K562 (cell line): ENCODE results near the gene LTBP1. TPM values are rescaled to one million over a fixed set of nuclear protein-coding genes. Genes with fewer than 3 reads are reported as not detected.

ENCODE experiments used
- ARID1B ChIP-seq: fragments of 450-650 bp; IDR thresholded peaks from 2 replicates; pipeline ENCODE4 v1.6.1; 2016; ENCODE audit warnings: antibody characterized with exemption, mild to moderate bottlenecking, inconsistent platforms
- BRF2 ChIP-seq: IDR thresholded peaks from 3 replicates; pipeline ENCODE4 v1.6.1; 2011; ENCODE audit warnings: borderline replicate concordance, mild to moderate bottlenecking; ENCODE audit not compliant: insufficient read length, insufficient read depth
- E2F5 ChIP-seq: sonication (generic); formaldehyde crosslinking; IDR thresholded peaks from 2 replicates; pipeline ENCODE4 v1.8.0; 2022; ENCODE audit warnings: mild to moderate bottlenecking, missing genetic modification reagents
- FOXK1 ChIP-seq: sonication (generic); formaldehyde crosslinking; IDR thresholded peaks from 2 replicates; pipeline ENCODE4 v1.8.0; 2022; ENCODE audit warnings: missing genetic modification reagents, mild to moderate bottlenecking, borderline replicate concordance
- HDAC1 ChIP-seq, 2 experiments: fragments of 450-650 bp; IDR thresholded peaks; 2 replicates each; pipeline ENCODE4 v1.6.1; 2016 to 2017; ENCODE audit warnings: inconsistent platforms in 1 of 2, mild to moderate bottlenecking in 1 of 2, moderate library complexity in 1 of 2
- HDAC2 ChIP-seq: fragments of 450-650 bp; IDR thresholded peaks from 2 replicates; pipeline ENCODE4 v1.6.1; 2016; ENCODE audit warnings: mild to moderate bottlenecking
- HMGN3 ChIP-seq: IDR thresholded peaks from 2 replicates; pipeline ENCODE4 v1.6.1; 2011; ENCODE audit warnings: borderline replicate concordance, low read depth, mild to moderate bottlenecking, mixed read lengths, low read length; ENCODE audit not compliant: insufficient read length; ENCODE audit errors: extremely low read depth
- PCBP1 ChIP-seq: fragments of 200-400 bp; formaldehyde crosslinking; IDR thresholded peaks from 2 replicates; pipeline ENCODE4 v1.6.1; 2018; ENCODE audit warnings: mild to moderate bottlenecking, low read depth, low read length; ENCODE audit not compliant: poor library complexity, severe bottlenecking
- PHB ChIP-seq: fragments of 250-450 bp; sonication (Bioruptor Pico); IDR thresholded peaks from 2 replicates; pipeline ENCODE4 v1.5.0; 2021
- RBM15 ChIP-seq: fragments of 200-400 bp; formaldehyde crosslinking; IDR thresholded peaks from 2 replicates; pipeline ENCODE4 v1.6.1; 2018; ENCODE audit warnings: mild to moderate bottlenecking, low read length, moderate library complexity; ENCODE audit not compliant: insufficient read depth
- SMAD2 ChIP-seq: fragments of 150-350 bp; IDR thresholded peaks from 2 replicates; pipeline ENCODE4 v1.6.1; 2014; ENCODE audit warnings: low read depth, mild to moderate bottlenecking, low read length
- SRF ChIP-seq, 2 experiments: fragments of 250-450, 450-650 bp in 1 of 2; sonication (Bioruptor Pico) in 1 of 2; sonication (generic) in 1 of 2; formaldehyde crosslinking; IDR thresholded peaks; 2 replicates each; pipeline versions ENCODE4 v1.5.0 to v1.5.1; 2020 to 2022; ENCODE audit warnings: mild to moderate bottlenecking in 1 of 2, missing genetic modification reagents in 1 of 2
- TAL1 ChIP-seq: fragments of 450-650 bp; IDR thresholded peaks from 2 replicates; pipeline ENCODE4 v1.6.1; 2016; ENCODE audit warnings: mild to moderate bottlenecking
- TCF3 ChIP-seq: sonication (generic); formaldehyde crosslinking; IDR thresholded peaks from 2 replicates; pipeline ENCODE4 v1.4.0; 2020; ENCODE audit warnings: mild to moderate bottlenecking, missing genetic modification reagents
- THAP12 ChIP-seq: fragments of 250-450 bp; sonication (Bioruptor Pico); IDR thresholded peaks from 2 replicates; pipeline ENCODE4 v1.9.0; 2021; ENCODE audit warnings: mild to moderate bottlenecking, inconsistent platforms
- VEZF1 ChIP-seq: fragments of 200-800 bp; sonication (Bioruptor generic); IDR thresholded peaks from 2 replicates; pipeline ENCODE4 v1.6.1; 2017; ENCODE audit warnings: missing genetic modification characterization, missing compliant biosample characterization
- ZBTB34 ChIP-seq: fragments of 250-450 bp; sonication (Bioruptor Pico); IDR thresholded peaks from 2 replicates; pipeline ENCODE4 v1.8.0; 2021; ENCODE audit warnings: mild to moderate bottlenecking, moderate library complexity
- polyA plus RNA-seq, 8 experiments: library from polyadenylated mRNA; depleted of rRNA in 4 of 8; stranded (reverse) in 5 of 8; unstranded in 3 of 8; fragments of >200 nt; fragmentation: Nextera tagmentation in 2 of 8; fragmentation: Illumina TruSeq in 1 of 8; extraction: Ambion mirVana in 2 of 8; extraction: Trizol in 1 of 8; gene quantifications; 2 replicates each; pipeline versions ENCODE4 v1.2.1 to v1.2.3, GENCODE V29; 2011 to 2014; ENCODE audit warnings: inconsistent platforms in 1 of 8, missing spikeins in 1 of 8
- total RNA-seq, 7 experiments: library from RNA; depleted of rRNA in 6 of 7; stranded (reverse); fragments of >200 nt in 6 of 7; fragmentation: Illumina TruSeq in 2 of 7; extraction: Trizol in 2 of 7; gene quantifications; 2 replicates each; pipeline versions ENCODE4 v1.2.1 to v1.2.3, GENCODE V29; 2011 to 2021; ENCODE audit warnings: low replicate concordance in 1 of 7
- TF ChIP-seq, protein P1 (sequence below): sonication (generic); formaldehyde crosslinking; IDR thresholded peaks from 2 replicates; pipeline ENCODE4 v1.8.1; 2023; ENCODE audit warnings: mild to moderate bottlenecking, missing genetic modification reagents, moderate library complexity
- TF ChIP-seq, protein P2 (sequence below): fragments of 250-450 bp; sonication (Bioruptor Pico); IDR thresholded peaks from 2 replicates; pipeline ENCODE4 v1.8.0; 2021; ENCODE audit warnings: moderate library complexity, mild to moderate bottlenecking, inconsistent platforms

Gene LTBP1
- total and polyA plus RNA-seq, 9 of the 15 experiments (the other 6 are each of a cell fraction or from before 2014, with no cell fraction given) = 3.6 to 16.4 (median 8.5) TPM

GRCh38 chr2:33274524-33274923, 327.8 kb downstream of the LTBP1 start (continued):
- TF ChIP-seq PCBP1 (no peak), TAL1 (peak; percentile 24; the same call in 1 of the 2 replicates), TCF3 (CRISPR knock-in tag) (peak; percentile 64), SMAD2 (no peak), BRF2 (no peak), THAP12 (CRISPR knock-in tag) (no peak), ZBTB34 (no peak), HDAC2 (0 out of 2 replicates have a peak, but pooled peaks have one; percentile 43), RBM15 (no peak), PHB (CRISPR knock-in tag) (no peak), FOXK1 (no peak), ARID1B (peak; percentile 53; the same call in 1 of the 2 replicates), SRF (CRISPR knock-in tag; IDR thresholded peaks at IDR 0.05) (no peak), VEZF1 (CRISPR knock-in tag) (no peak), E2F5 (CRISPR knock-in tag) (no peak), HDAC1 (IDR thresholded peaks at IDR 0.05) (peak in 1 of 2 experiments; percentile 63; a peak in 1 of 4 replicates), HMGN3 (no peak)
- TF ChIP-seq, protein P1, sequence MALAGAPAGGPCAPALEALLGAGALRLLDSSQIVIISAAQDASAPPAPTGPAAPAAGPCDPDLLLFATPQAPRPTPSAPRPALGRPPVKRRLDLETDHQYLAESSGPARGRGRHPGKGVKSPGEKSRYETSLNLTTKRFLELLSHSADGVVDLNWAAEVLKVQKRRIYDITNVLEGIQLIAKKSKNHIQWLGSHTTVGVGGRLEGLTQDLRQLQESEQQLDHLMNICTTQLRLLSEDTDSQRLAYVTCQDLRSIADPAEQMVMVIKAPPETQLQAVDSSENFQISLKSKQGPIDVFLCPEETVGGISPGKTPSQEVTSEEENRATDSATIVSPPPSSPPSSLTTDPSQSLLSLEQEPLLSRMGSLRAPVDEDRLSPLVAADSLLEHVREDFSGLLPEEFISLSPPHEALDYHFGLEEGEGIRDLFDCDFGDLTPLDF = no peak
- TF ChIP-seq, protein P2, sequence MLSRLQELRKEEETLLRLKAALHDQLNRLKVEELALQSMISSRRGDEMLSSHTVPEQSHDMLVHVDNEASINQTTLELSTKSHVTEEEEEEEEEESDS (CRISPR knock-in tag) = no peak
